Measurements from ENCODE around the gene USP32. TPM values are rescaled to one million over a fixed set of nuclear protein-coding genes. Genes with fewer than 3 reads are reported as not detected.
A peak's percentile ranks its signal among the peaks of the same experiment; 100 is the strongest.

The USP32 gene
- total RNA-seq, 1 experiment from 2014 or later: 73.5 TPM

DNA sequence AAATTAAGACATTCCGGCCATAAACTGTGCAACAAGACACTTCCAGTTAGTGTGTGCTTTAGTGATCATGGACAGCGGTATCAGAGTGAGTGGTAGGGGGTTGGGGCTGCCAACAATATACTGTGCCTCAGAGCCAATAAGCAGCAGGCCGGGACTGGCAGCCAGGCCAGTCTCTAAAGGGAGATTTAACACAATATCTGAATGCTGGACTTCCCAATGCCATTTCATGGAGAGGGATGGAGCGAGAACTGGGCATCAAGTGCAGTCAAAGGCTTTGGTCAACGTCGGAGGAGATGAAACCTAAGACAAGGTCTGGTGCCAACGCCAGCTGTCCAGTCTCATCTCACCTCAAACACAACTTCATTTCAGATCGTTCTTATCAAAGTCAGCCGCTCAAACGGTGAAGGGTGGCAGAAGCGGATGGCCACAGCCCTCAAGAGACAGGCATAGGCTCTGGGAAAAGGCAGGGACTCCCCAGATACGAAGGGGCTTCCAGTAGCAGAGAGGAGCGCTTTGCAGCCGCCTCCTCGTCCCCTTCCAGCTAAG is 935 bp downstream of the USP32 start:
- no peak overlapping the region for H3K14ac ChIP-seq (ENCODE audit: insufficient read depth, low read length)
- H3K4ac ChIP-seq (ENCODE audit: low read depth, low read length): no peak overlapping the region
- H3K9me3 Mint-ChIP-seq: no peaks in the 10 kb centered on the region
- H3K18ac ChIP-seq (ENCODE audit: insufficient read length, low read depth, low read length): no peak overlapping the region
- TF ChIP-seq, protein P1, sequence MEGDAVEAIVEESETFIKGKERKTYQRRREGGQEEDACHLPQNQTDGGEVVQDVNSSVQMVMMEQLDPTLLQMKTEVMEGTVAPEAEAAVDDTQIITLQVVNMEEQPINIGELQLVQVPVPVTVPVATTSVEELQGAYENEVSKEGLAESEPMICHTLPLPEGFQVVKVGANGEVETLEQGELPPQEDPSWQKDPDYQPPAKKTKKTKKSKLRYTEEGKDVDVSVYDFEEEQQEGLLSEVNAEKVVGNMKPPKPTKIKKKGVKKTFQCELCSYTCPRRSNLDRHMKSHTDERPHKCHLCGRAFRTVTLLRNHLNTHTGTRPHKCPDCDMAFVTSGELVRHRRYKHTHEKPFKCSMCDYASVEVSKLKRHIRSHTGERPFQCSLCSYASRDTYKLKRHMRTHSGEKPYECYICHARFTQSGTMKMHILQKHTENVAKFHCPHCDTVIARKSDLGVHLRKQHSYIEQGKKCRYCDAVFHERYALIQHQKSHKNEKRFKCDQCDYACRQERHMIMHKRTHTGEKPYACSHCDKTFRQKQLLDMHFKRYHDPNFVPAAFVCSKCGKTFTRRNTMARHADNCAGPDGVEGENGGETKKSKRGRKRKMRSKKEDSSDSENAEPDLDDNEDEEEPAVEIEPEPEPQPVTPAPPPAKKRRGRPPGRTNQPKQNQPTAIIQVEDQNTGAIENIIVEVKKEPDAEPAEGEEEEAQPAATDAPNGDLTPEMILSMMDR (conservative IDR thresholded peaks at IDR 0.05): no peak
- H3K9me3 ChIP-seq (ENCODE audit: control insufficient read depth, low read depth, low read length): no peaks in the 10 kb centered on the region
- H4K20me1 ChIP-seq (ENCODE audit: control insufficient read depth, insufficient read depth, insufficient read length): no peaks in the 10 kb centered on the region
- H3K27me3 Mint-ChIP-seq (ENCODE audit: low read depth): no peaks in the 10 kb centered on the region
- H2BK12ac ChIP-seq (ENCODE audit: insufficient read length, low read depth, low read length): no peak overlapping the region
- peak overlapping the region; percentile 89 to 98 for H3K4me3 Mint-ChIP-seq
- no peak for DNase-seq
- H2BK20ac ChIP-seq (ENCODE audit: low read depth, low read length, poor library complexity, severe bottlenecking): no peak overlapping the region
- H3K27ac ChIP-seq (ENCODE audit: insufficient read length, low read depth, low read length): peak overlapping the region; percentile 1
- H3K23me2 ChIP-seq (ENCODE audit: insufficient read length, low read depth, low read length, poor library complexity, severe bottlenecking): peaks cover 10% of the 10 kb centered on the region
- H3K79me2 ChIP-seq (ENCODE audit: insufficient read depth, low read length): peaks cover 29% of the 10 kb centered on the region; the same call in 1 of the 2 replicates
- peak overlapping the region; percentile 99 for H3K4me2 ChIP-seq (ENCODE audit: insufficient read depth, insufficient read length, low read length)
- H3K4me1 Mint-ChIP-seq: peaks cover 49 to 52% of the 10 kb centered on the region in 2 experiments
- peak overlapping the region; percentile 79 to 93 (median 88) for H3K27ac Mint-ChIP-seq
- no peaks in the 10 kb centered on the region for H3K36me3 Mint-ChIP-seq (ENCODE audit: insufficient read depth in 1 of 3, low read depth in 3 of 3)
- no peak overlapping the region for H4K91ac ChIP-seq (ENCODE audit: insufficient read length, low read depth, low read length)
- no peak overlapping the region for H2BK15ac ChIP-seq (ENCODE audit: low read depth, low read length)
- no peak overlapping the region for H3T11ph ChIP-seq (ENCODE audit: low read length)
- H4K5ac ChIP-seq (ENCODE audit: insufficient read length, low read depth, low read length): no peak overlapping the region
- H3K79me1 ChIP-seq (ENCODE audit: insufficient read depth, low read depth, low read length, poor library complexity, severe bottlenecking): no peaks in the 10 kb centered on the region
- no peak overlapping the region for H2BK120ac ChIP-seq (ENCODE audit: low read depth, low read length, poor library complexity, severe bottlenecking)
- H3K27me3 ChIP-seq (ENCODE audit: insufficient read depth, low read length): no peaks in the 10 kb centered on the region
- H2BK5ac ChIP-seq (ENCODE audit: insufficient read length, low read length): no peak overlapping the region
- peak overlapping the region; percentile 39 for H3K23ac ChIP-seq (ENCODE audit: insufficient read length, low read depth, low read length)
- no peak overlapping the region for H2AFZ ChIP-seq (ENCODE audit: low read length)
- peak overlapping the region; percentile 82 for H3K9ac ChIP-seq (ENCODE audit: extremely low read depth, insufficient read length, low read length)
- WGBS (ENCODE audit: extremely low coverage, insufficient read length, low lambda C conversion rate): no CpG with 5 or more reads among the region's 15 CpGs
- peaks cover 8% of the 10 kb centered on the region; the same call in 1 of the 2 replicates for H3K4me1 ChIP-seq (ENCODE audit: insufficient read depth, low read length)
- H3K56ac ChIP-seq (ENCODE audit: insufficient read length, low read depth, low read length): no peak overlapping the region
- no peak overlapping the region for H2AK5ac ChIP-seq (ENCODE audit: insufficient read length, low read length)
- H4K8ac ChIP-seq (replicated peaks; ENCODE audit: insufficient read length, low read depth, low read length): no peak overlapping the region
